Endothelial cell of umbilical vein (primary cell): ENCODE data around the gene RNF213. TPM values are rescaled to one million over a fixed set of nuclear protein-coding genes. Genes with fewer than 3 reads are reported as not detected.

ENCODE experiments used
- Bru-seq: library from RNA; stranded (reverse); fragments of 400-500 nt; gene quantifications from one replicate; lab custom pipeline; 2021; lab: Mats Ljungman, UMichigan
- BruChase-seq, 2 experiments: library from RNA; stranded (reverse); fragments of 400-500 nt; gene quantifications; one replicate each; lab custom pipeline; 2021; lab: Mats Ljungman, UMichigan
- BruUV-seq: library from RNA; stranded (reverse); fragments of 400-500 nt; replicated peaks from 2 replicates; lab custom pipeline; 2021; lab: Mats Ljungman, UMichigan
- CTCF ChIA-PET: fragments of 300-600, 350-600 bp; sonication (Branson Sonifier 250); formaldehyde crosslinking; loops from one replicate; lab custom pipeline; 2021; ENCODE audit warnings: antibody characterized with exemption, inconsistent platforms; lab: Charles Lee
- POLR2A ChIA-PET: fragments of 300-600, 350-600 bp; sonication (Branson Sonifier 250); formaldehyde crosslinking; loops from one replicate; lab custom pipeline; 2021; ENCODE audit warnings: antibody characterized with exemption, inconsistent platforms; lab: Charles Lee
- DNase-seq: peaks from one replicate; pipeline ENCODE4 v3.0.0-alpha.2; 2011; ENCODE audit warnings: low read depth, low spot score
- FAIRE-seq: peaks from 2 replicates; lab custom pipeline; 2011; peaks lifted over from hg19 to GRCh38; lab: Jason Lieb, UNC
- H2AFZ ChIP-seq: 2 replicates; pipeline ENCODE4 v1.6.0; 2012; ENCODE audit warnings: low read depth, low read length, control low read depth, inconsistent platforms
- H3K27ac ChIP-seq: 2 replicates; pipeline ENCODE4 v1.5.1; 2011; ENCODE audit warnings: low read depth, mild to moderate bottlenecking, control low read depth, low read length, moderate library complexity; ENCODE audit not compliant: insufficient read depth
- H3K27me3 ChIP-seq, 2 experiments: 2 replicates each; pipeline versions ENCODE4 v1.6.0 to v1.6.1; 2011; ENCODE audit warnings: low read length in 2 of 2, mixed read lengths in 1 of 2; ENCODE audit not compliant: control insufficient read depth in 2 of 2, insufficient read depth in 2 of 2
- H3K36me3 ChIP-seq, 2 experiments: 2 replicates in 1 of 2; 3 replicates in 1 of 2; pipeline ENCODE4 v1.5.1; 2011; ENCODE audit warnings: low read length in 2 of 2, mild to moderate bottlenecking in 1 of 2, moderate library complexity in 1 of 2; ENCODE audit not compliant: control insufficient read depth in 2 of 2, insufficient read depth in 2 of 2; ENCODE audit errors: extremely low read depth in 1 of 2
- H3K4me1 ChIP-seq: 3 replicates; pipeline ENCODE4 v1.5.1; 2011; ENCODE audit warnings: mild to moderate bottlenecking, low read length; ENCODE audit not compliant: control insufficient read depth, insufficient read depth; ENCODE audit errors: extremely low read depth
- H3K4me2 ChIP-seq: 2 replicates; pipeline ENCODE4 v1.6.1; 2011; ENCODE audit warnings: low read length, control low read depth, mixed read lengths; ENCODE audit not compliant: insufficient read depth
- H3K4me3 ChIP-seq, 3 experiments: fragments of 200-600 bp in 1 of 3; sonication (generic), shearing (Covaris generic) in 1 of 3; replicated peaks in 1 of 3; 2 replicates each; pipeline ENCODE4 v1.5.1; 2011 to 2016; ENCODE audit warnings: control low read depth in 3 of 3, low read length in 3 of 3, mild to moderate bottlenecking in 2 of 3, inconsistent platforms in 1 of 3, low read depth in 1 of 3, moderate library complexity in 1 of 3; ENCODE audit not compliant: insufficient read depth in 1 of 3
- H3K79me2 ChIP-seq: 2 replicates; pipeline ENCODE4 v1.6.0; 2012; ENCODE audit warnings: low read length, inconsistent platforms; ENCODE audit not compliant: control insufficient read depth, insufficient read depth
- H3K9ac ChIP-seq: replicated peaks from 2 replicates; pipeline ENCODE3; 2011; ENCODE audit warnings: low read length, control low read depth; ENCODE audit not compliant: insufficient read depth; ENCODE audit errors: extremely low read depth
- H3K9me1 ChIP-seq: replicated peaks from 3 replicates; pipeline ENCODE4 v1.6.0; 2011; ENCODE audit warnings: mild to moderate bottlenecking, low read length; ENCODE audit not compliant: control insufficient read depth, insufficient read depth; ENCODE audit errors: extremely low read depth
- H3K9me3 ChIP-seq: replicated peaks from 2 replicates; pipeline ENCODE4 v1.5.1; 2012; ENCODE audit warnings: low read length, inconsistent platforms; ENCODE audit not compliant: control insufficient read depth, insufficient read depth
- H4K20me1 ChIP-seq: replicated peaks from 2 replicates; pipeline ENCODE3; 2011; ENCODE audit warnings: mild to moderate bottlenecking, low read length; ENCODE audit not compliant: control insufficient read depth, insufficient read depth; ENCODE audit errors: extremely low read depth
- EZH2 ChIP-seq: IDR thresholded peaks from 2 replicates; pipeline ENCODE4 v1.6.1; 2012; ENCODE audit warnings: borderline replicate concordance, low read depth, mild to moderate bottlenecking, moderate library complexity, low read length, inconsistent platforms; ENCODE audit not compliant: severe bottlenecking
- FOS ChIP-seq: IDR thresholded peaks from 2 replicates; pipeline ENCODE4 v1.6.1; 2011; ENCODE audit warnings: mild to moderate bottlenecking, low read length, moderate library complexity, borderline replicate concordance; ENCODE audit not compliant: insufficient read depth
- GATA2 ChIP-seq: IDR thresholded peaks from 2 replicates; pipeline ENCODE4 v1.7.0; 2011; ENCODE audit warnings: low read depth, mild to moderate bottlenecking, moderate library complexity, mixed read lengths, low read length; ENCODE audit not compliant: insufficient read length, insufficient read depth
- JUN ChIP-seq: IDR thresholded peaks from 2 replicates; pipeline ENCODE4 v1.6.1; 2011; ENCODE audit warnings: borderline replicate concordance, low read depth; ENCODE audit not compliant: insufficient read length, insufficient read depth
- MAX ChIP-seq: IDR thresholded peaks from 2 replicates; pipeline ENCODE4 v1.6.1; 2011; ENCODE audit not compliant: insufficient read depth, insufficient read length
- MYC ChIP-seq: IDR thresholded peaks from one replicate; pipeline ENCODE4 v1.6.1; 2011; ENCODE audit warnings: mild to moderate bottlenecking, low read depth, low read length
- POLR2A ChIP-seq: IDR thresholded peaks from 2 replicates; pipeline ENCODE4 v1.6.1; 2012; ENCODE audit warnings: low read depth, mild to moderate bottlenecking, control low read depth, low read length
- POLR2AphosphoS5 ChIP-seq: IDR thresholded peaks from 2 replicates; pipeline ENCODE4 v1.6.1; 2012; ENCODE audit warnings: low read depth, mild to moderate bottlenecking, control low read depth, low read length, moderate library complexity; ENCODE audit not compliant: insufficient read depth
- dilution Hi-C: fragments of 300-500 bp; cut with MboI; formaldehyde crosslinking; loops from one replicate; pipeline ENCODE4 v1.15.0; 2019; ENCODE audit warnings: low sequenced_read_pairs; ENCODE audit not compliant: extremely low pct_ligation_motif_present
- intact Hi-C: fragments of 100-400 bp; cut with micrococcal nuclease; formaldehyde crosslinking; loops from one replicate; pipeline ENCODE4 v1.10.0; 2022
- long read RNA-seq: library from polyadenylated mRNA; stranded (forward); transcript quantifications from one replicate; pipeline ENCODE4 v2.0.0, GENCODE V29; 2021
- polyA minus RNA-seq, 3 experiments: library from RNA; depleted of rRNA, polyadenylated mRNA; stranded (reverse); fragments of >200 nt; gene quantifications; 1 replicate in 1 of 3; 2 replicates in 2 of 3; pipeline ENCODE4 v1.2.3, GENCODE V29; 2011
- polyA plus RNA-seq, 4 experiments: library from polyadenylated mRNA; depleted of rRNA in 3 of 4; stranded (reverse) in 3 of 4; unstranded in 1 of 4; fragments of >200 nt; gene quantifications; 2 replicates each; pipeline versions ENCODE4 v1.2.1 to v1.2.3, GENCODE V29; 2011 to 2012; ENCODE audit warnings: missing spikeins in 1 of 4
- total RNA-seq: library from RNA; stranded (reverse); gene quantifications from 2 replicates; pipeline ENCODE4 v1.2.3, GENCODE V29; 2021
- TF ChIP-seq, protein P1 (sequence below), 2 donors: IDR thresholded peaks; 1 replicate in 1 of 2; 2 replicates in 1 of 2; pipeline ENCODE4 v1.5.1; 2011; ENCODE audit warnings: low read length in 2 of 2, mild to moderate bottlenecking in 2 of 2, moderate library complexity in 2 of 2, control low read depth in 1 of 2, inconsistent platforms in 1 of 2, low read depth in 1 of 2; ENCODE audit not compliant: insufficient read depth in 1 of 2; ENCODE audit errors: extremely low read depth in 1 of 2

RNF213 gene
- total RNA-seq = 108 and 116 TPM in 2 replicates
- 36.5 and 39.0 TPM in 2 replicates for polyA plus RNA-seq
- polyA plus RNA-seq (2011; cell fraction: cytosol; rRNA removed) = 38.6 and 44.0 TPM in 2 replicates
- 239 and 243 TPM in 2 replicates for polyA plus RNA-seq (2011; cell fraction: nucleus; rRNA removed)
- 73.5 and 80.8 TPM in 2 replicates for polyA plus RNA-seq (2012)
- 297 and 299 TPM in 2 replicates for polyA minus RNA-seq
- 44.0 TPM for polyA minus RNA-seq (2011; cell fraction: cytosol; rRNA and poly(A)+ RNA removed)
- 238 and 267 TPM in 2 replicates for polyA minus RNA-seq (2011; cell fraction: nucleus; rRNA and poly(A)+ RNA removed)
- percentile 66 among the genes with signal in this experiment for Bru-seq, nascent RNA
- percentile 82 among the genes with signal in this experiment for BruChase-seq, experiment 1, labeled RNA remaining after a 6-hour chase
- BruChase-seq, experiment 2, labeled RNA remaining after a 2-hour chase = percentile 71 among the genes with signal in this experiment
- long read RNA-seq, partial matches to known transcripts = 13 of 18 reads
- long read RNA-seq, other reads (novel, unspliced or antisense) = 5 of 18 reads

DNA sequence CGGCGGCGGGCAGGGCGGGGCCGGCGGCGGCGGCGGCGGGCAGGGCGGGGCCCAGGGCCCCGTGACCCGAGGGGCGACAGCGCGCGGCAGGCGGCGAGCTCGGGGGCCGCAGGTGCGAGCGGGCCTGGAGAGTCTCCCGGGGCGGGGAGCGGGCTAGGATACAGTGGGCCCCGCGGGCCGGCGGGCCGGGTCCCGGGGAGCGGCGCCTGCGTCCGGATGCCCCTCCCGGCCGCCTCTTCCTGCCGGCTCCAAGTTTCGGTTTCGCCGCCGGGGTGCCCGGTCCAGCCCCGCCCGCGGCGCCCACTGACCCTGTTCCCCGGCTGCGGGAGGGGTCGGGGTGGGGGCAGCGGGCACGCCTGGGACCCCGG lies at the start of gene RNF213:
Gene RNF213, plus strand, starts transcription at position 62 of the 368 bp plus-strand sequence. CDS start 2,830 bp downstream, outside the sequence.
- H3K9ac ChIP-seq = peak within 1 kb of the TSS; percentile 76
- TF ChIP-seq JUN (no peak), EZH2 (no peak), POLR2AphosphoS5 (peak; percentile 84)
- peak within 1 kb of the TSS; percentile 45 to 77 (median 60) for H3K4me3 ChIP-seq
- ChIA-PET CTCF (interaction anchor here (1.7 kb wide), 1 partner anchor 66 kb away, joined by 6 read pairs; no protein-coding TSS in a partner anchor), POLR2A (no interaction called here)
- peak; percentile 6 for DNase-seq
- no peak for FAIRE-seq
- H3K27me3 ChIP-seq = no peaks in the 10 kb centered on the region
- no peaks in the 10 kb centered on the region for H3K9me3 ChIP-seq
- intact Hi-C loops = loop anchor here (1.0 to 5.0 kb wide), 3 partner anchors 40 to 113 kb away; partner anchors contain the start of genes EIF4A3, SGSH and SLC26A11
- H3K4me2 ChIP-seq = peak within 1 kb of the TSS; percentile 52
- H2AFZ ChIP-seq = peak within 1 kb of the TSS; percentile 14
- H3K9me1 ChIP-seq = no peaks in the 10 kb centered on the region
- no TSS peak for BruUV-seq
- H3K27ac ChIP-seq = peak within 1 kb of the TSS; percentile 82
- dilution Hi-C loops = no loop called here
- H4K20me1 ChIP-seq = no peaks in the 10 kb centered on the region
- peaks cover under 1 to 2% of the 10 kb centered on the region in 2 experiments for H3K36me3 ChIP-seq
- H3K4me1 ChIP-seq = peaks cover 33% of the 10 kb centered on the region
- peaks cover 22% of the 10 kb centered on the region for H3K79me2 ChIP-seq

- Histone ChIP-seq H3K9me3 (no peaks in the 10 kb centered on the region), H2AFZ (no peak overlapping the region), H3K4me2 (no peak overlapping the region), H3K9me1 (no peaks in the 10 kb centered on the region), H3K27me3 (no peaks in the 10 kb centered on the region), H3K36me3 (peaks cover 8 to 50% of the 10 kb centered on the region in 2 experiments), H3K4me1 (no peaks in the 10 kb centered on the region), H3K27ac (no peak overlapping the region), H3K4me3 (no peak overlapping the region), H4K20me1 (no peaks in the 10 kb centered on the region), H3K79me2 (no peaks in the 10 kb centered on the region), H3K9ac (no peak overlapping the region)
- CTCF ChIA-PET = interaction anchor here (0.5 to 2.8 kb wide), 2 partner anchors 17 to 37 kb away, joined by 3 to 10 read pairs; no protein-coding TSS in a partner anchor
- POLR2A ChIA-PET = no interaction called here
- intact Hi-C loops (no loop called here), dilution Hi-C loops (no loop called here)
- no peak for FAIRE-seq
- TF ChIP-seq FOS = no peak
- no peak for TF ChIP-seq JUN
- TF ChIP-seq POLR2A = no peak
- TF ChIP-seq MAX = no peak
- no peak for TF ChIP-seq MYC
- TF ChIP-seq EZH2 = no peak
- TF ChIP-seq, protein P1, sequence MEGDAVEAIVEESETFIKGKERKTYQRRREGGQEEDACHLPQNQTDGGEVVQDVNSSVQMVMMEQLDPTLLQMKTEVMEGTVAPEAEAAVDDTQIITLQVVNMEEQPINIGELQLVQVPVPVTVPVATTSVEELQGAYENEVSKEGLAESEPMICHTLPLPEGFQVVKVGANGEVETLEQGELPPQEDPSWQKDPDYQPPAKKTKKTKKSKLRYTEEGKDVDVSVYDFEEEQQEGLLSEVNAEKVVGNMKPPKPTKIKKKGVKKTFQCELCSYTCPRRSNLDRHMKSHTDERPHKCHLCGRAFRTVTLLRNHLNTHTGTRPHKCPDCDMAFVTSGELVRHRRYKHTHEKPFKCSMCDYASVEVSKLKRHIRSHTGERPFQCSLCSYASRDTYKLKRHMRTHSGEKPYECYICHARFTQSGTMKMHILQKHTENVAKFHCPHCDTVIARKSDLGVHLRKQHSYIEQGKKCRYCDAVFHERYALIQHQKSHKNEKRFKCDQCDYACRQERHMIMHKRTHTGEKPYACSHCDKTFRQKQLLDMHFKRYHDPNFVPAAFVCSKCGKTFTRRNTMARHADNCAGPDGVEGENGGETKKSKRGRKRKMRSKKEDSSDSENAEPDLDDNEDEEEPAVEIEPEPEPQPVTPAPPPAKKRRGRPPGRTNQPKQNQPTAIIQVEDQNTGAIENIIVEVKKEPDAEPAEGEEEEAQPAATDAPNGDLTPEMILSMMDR (IDR thresholded peaks at IDR 0.05; ENCODE audit: extremely low read depth in 1 of 2, insufficient read depth in 1 of 2, low read depth in 1 of 2, low read length in 2 of 2) = no peak
- no peak for TF ChIP-seq GATA2
- no peak for TF ChIP-seq POLR2AphosphoS5
- BruUV-seq = no TSS peak
- no peak for DNase-seq
These were observed 48.5 kb upstream of the RNF213 start for GRCh38 chr17:80212109-80212508.
